HuH-7.5 (cell line): ENCODE results near the gene ATP6V1G3.
"Not testable (repeated sequence)": the region's sequence is repeated elsewhere in the genome, so short reads cannot be mapped to it uniquely, and the experiment has no call there.

Experiments used
- DNase-seq: peaks from one replicate; pipeline ENCODE4 v3.0.0; 2011; ENCODE audit warnings: low spot score

ATP6V1G3 gene, protein sequence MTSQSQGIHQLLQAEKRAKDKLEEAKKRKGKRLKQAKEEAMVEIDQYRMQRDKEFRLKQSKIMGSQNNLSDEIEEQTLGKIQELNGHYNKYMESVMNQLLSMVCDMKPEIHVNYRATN

GRCh38 chr1:198540580-198540979 lies at the start of gene ATP6V1G3:
Gene ATP6V1G3 (minus strand): TSS chr1:198540680. CDS start chr1:198540650, 30 bp downstream.
- no peak for DNase-seq

DNA sequence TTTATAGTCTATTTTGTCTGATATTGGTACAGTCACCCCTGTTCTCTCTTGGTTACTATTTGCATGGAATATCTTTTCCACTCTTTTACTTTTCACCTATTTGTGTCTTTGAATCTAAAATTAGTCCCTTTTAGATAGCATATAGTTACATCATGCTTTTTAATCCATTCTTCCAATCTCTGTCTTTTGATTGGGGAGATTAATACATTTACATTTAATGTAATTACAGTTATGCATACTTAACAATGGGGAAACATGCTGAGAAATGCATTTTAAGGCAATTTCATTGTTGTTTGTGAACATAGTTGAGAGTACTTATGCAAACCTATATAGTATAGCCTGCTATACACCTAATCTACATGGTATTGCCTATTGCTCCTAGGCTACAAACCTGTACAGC lies 48.4 kb upstream of the ATP6V1G3 start:
- no peak for DNase-seq

DNA sequence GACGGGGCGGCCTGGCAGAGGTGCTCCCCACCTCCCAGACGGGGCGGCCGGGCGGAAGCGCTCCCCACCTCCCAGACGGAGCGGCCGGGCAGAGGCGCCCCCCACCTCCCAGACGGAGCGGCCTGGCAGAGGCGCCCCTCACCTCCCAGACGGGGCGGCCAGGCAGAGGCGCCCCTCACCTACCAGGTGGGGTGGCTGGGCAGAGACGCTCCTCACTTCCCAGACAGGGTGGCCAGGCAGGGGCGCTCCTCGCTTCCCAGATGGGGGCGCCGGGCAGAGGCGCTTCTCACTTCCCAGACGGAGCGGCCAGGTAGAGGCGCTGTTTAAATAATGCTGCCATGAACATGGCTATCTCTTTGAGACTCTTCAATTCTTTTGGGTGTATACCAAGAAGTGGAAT lies 43.7 kb upstream of the ATP6V1G3 start:
- DNase-seq, result no peak

DNA sequence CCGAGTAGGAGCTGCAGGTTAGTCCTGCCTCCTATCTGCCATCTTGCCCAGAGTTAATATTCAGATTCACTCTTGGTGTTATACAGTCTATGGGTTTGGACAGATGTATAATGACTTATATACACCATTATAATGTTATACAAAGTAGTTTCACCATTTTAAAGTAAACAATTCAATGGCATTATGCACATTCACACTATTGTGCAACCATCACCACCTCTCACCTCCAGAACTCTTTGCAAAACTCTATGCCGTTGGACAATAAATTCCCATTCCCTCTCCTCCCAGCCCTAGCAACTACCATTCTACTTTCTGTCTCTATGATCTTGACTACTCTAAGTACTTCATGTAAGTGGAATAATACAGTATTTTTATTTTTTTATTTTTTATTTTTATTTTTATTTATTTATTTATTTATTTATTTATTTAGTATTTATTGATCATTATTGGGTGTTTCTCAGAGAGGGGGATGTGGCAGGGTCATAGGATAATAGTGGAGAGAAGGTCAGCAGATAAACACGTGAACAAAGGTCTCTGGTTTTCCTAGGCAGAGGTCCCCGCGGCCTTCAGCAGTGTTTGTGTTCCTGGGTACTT lies 42.8 kb upstream of the ATP6V1G3 start:
- not testable (repeated sequence) for DNase-seq

DNA sequence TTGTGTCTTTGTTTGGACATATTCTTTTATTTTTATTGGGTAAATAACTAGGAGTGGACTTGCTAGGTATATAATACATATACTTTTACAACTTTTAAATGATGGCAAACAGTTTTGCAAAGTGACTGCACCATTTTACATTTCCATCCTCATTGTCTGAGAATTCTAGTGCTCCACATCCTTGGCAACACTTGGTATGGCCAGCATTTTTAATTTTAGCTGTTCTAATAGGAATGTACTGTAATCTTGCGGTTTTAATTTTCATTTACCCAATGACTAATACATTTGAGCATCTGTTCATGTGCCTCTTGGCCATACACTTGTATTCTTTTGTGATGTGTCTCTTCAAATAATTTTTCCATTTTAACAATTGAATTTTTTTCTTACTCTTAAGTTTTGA lies 37.0 kb upstream of the ATP6V1G3 start:
- no peak for DNase-seq

- DNase-seq, result no peak
Measured at GRCh38 chr1:198575798-198576641, 35.5 kb upstream of the ATP6V1G3 start.

DNA sequence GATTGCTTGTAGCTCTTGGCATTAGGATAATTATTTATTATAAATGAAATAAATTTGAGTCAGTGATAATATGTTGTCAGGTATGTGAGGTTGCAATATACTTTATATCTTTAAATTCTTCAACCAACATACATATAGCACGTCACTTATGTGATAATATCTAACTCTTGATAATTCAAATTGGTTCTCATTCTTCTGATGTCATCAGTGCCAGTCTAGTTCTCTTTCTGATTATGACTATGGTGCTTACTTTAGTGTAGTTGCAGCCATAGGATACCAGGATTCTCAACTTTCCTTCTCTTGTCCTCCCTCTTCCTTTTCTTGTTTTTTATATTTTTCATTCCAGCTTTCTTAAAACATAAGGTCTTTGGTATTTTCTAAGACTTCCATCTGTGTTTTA lies 34.8 kb upstream of the ATP6V1G3 start:
- no peak for DNase-seq

DNA sequence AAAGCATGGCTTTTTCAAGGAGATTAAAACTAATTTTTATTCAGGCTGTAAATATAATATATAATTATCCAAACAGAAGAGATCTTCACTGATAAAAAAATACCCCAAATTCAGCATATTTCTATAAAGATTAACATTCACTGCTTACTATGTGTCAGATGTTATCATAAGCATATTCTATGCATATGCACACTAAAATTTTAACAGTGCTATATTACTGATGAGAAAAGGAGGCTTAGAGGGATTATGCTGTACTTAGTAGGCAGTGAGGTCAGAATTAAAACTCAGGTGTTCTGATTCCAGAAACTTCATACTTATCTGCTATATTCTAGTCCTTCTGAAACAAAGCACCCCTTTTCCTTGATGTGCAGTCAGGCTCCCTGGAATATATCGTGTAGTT lies 33.8 kb upstream of the ATP6V1G3 start:
- no peak for DNase-seq

GRCh38 chr1:198564716-198565115 lies 24.2 kb upstream of the ATP6V1G3 start:
- no peak for DNase-seq

- no peak for DNase-seq
Measured at GRCh38 chr1:198564157-198564556, 23.7 kb upstream of the ATP6V1G3 start.

- DNase-seq, result no peak
Measured at GRCh38 chr1:198563583-198563982, 23.1 kb upstream of the ATP6V1G3 start.

- no peak for DNase-seq
Measured at GRCh38 chr1:198560161-198560560, 19.7 kb upstream of the ATP6V1G3 start.

- DNase-seq, result no peak
Measured at GRCh38 chr1:198559362-198559761, 18.9 kb upstream of the ATP6V1G3 start.

DNA sequence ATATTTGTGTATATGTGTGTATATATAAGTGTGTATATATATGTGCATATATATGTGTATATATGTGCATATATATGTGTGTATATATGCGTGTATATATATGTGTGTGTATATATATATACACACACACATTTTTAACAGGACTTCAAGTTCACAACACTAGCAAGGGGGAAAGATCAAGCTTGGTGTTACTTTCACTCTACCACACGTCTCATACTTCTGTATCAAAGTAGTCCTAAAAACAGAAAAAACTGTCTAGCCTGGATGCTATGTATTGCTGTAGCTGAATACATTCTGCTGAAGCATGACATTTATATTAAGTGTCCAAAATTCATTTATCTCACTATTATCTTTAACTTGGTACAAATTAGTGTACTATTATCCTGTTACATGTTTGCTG lies 17.9 kb upstream of the ATP6V1G3 start:
- no peak for DNase-seq

- DNase-seq, result no peak
Measured at GRCh38 chr1:198556971-198557370, 16.5 kb upstream of the ATP6V1G3 start.

GRCh38 chr1:198552668-198553416 lies 12.4 kb upstream of the ATP6V1G3 start:
- DNase-seq, result no peak

DNA sequence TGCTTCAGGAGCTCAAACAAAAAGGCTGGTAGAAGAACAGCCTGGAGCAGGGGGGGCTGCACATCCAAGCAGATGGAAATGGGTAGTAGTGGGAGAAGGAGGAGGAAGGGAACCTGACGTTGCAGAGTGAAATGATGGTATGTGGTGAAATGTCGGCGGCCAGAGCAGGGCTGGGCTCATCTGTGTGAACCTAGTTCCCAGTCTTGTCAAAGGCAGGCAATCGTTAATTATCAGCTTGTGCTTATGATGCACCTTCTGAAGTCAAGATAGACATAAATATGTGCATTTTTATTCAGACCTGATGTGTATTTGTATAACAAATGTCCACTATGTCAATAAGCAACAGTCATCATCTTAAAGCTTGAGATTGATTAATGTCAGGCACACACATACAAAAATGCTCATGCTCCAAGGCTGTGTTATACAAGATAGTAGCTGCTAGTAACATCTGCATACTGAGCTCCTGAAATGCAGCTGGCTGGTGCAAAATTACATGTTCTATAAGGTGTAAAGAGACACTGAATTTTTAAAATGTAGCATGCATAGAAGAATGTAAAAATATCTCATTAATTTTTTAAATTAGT lies 10.6 kb upstream of the ATP6V1G3 start:
- no peak for DNase-seq

DNA sequence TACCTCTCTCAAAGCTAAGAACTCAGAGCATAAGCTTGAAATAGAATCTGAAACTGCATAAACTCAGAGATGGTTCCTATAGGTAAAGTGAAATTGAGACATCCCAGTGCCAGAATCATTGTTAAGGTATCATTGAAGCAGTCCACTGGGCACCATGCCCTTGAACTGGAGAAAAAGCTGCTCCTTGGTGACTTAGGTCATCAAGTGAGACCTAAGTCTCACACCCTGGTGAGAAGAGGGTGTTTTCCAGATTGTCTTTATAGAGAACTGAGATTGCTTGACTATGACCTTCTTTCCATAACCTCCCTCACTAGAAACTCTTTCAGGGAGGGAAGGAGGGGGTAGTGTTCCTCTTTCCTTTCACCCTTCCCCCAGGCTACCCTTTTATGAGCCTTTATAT lies 9.4 kb upstream of the ATP6V1G3 start:
- DNase-seq, result no peak

DNA sequence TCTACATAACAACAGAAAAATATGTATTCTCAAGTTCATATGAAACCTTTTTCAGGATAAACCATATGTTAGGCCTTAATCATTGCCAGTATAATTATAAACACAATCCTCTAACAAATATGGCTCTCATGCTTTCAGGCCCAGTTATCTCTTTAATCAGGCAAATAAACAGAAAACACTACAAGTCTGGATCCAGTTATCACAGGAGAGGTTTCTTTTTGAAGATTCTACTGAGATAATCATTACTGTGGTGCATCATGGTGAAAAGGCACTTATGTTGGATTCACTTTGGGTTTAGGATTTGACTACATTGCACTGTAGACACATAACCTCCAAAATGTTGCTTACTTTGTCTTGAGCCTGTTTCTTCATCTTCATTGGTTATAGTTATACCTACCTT lies 8.4 kb upstream of the ATP6V1G3 start:
- no peak for DNase-seq

- no peak for DNase-seq
Measured at GRCh38 chr1:198545156-198545555, 4.7 kb upstream of the ATP6V1G3 start.

- no peak for DNase-seq
Measured at GRCh38 chr1:198544265-198544664, 3.8 kb upstream of the ATP6V1G3 start.

GRCh38 chr1:198543670-198544260 lies 3.3 kb upstream of the ATP6V1G3 start:
- no peak for DNase-seq
